ENCODE measurements around the gene NDUFAF5. TPM values are rescaled to one million over a fixed set of nuclear protein-coding genes. Genes with fewer than 3 reads are reported as not detected.

Gene NDUFAF5
- total RNA-seq, 1 experiment from 2014 or later = 40.2 TPM

DNA sequence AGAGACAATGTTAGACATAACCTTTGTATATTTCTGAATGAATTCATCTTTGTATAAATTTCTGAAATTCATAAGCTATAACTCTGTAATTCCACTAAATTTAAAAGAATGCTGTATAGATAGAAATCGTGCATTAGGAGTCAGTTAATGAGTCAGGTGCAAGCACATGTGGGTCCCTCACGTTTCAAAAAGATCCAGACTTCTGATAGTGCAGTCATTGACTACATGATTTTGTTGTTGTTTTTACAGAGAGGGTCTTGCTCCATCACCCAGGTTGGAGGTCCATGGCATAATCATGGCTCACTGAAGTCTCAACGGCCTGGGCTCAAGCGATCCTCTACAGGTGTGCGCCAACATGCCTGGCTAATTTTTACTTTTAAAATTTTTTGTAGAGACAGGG is 14.7 kb upstream of the NDUFAF5 start:
- Mint-ChIP-seq H3K4me1 (no peaks in the 10 kb centered on the region), H3K27me3 (ENCODE audit: low read depth) (no peaks in the 10 kb centered on the region), H3K9me3 (peaks cover 15 to 20% of the 10 kb centered on the region in 2 experiments), H3K4me3 (no peak overlapping the region), H3K36me3 (ENCODE audit: insufficient read depth in 1 of 3, low read depth in 3 of 3) (peaks cover 65 to 90% (median 84%) of the 10 kb centered on the region in 3 experiments), H3K27ac (no peak overlapping the region)
- H3T11ph ChIP-seq (ENCODE audit: low read length) = no peak overlapping the region
- DNase-seq = no peak
- H2BK15ac ChIP-seq (ENCODE audit: low read depth, low read length) = no peak overlapping the region
- H4K20me1 ChIP-seq (ENCODE audit: control insufficient read depth, insufficient read depth, insufficient read length) = no peaks in the 10 kb centered on the region
- H2AFZ ChIP-seq (ENCODE audit: low read length) = no peak overlapping the region
- no peak overlapping the region for H3K14ac ChIP-seq (ENCODE audit: insufficient read depth, low read length)
- no peaks in the 10 kb centered on the region for H3K27me3 ChIP-seq (ENCODE audit: insufficient read depth, low read length)
- H3K23ac ChIP-seq (ENCODE audit: insufficient read length, low read depth, low read length) = no peak overlapping the region
- no peak for TF ChIP-seq CTCF (conservative IDR thresholded peaks at IDR 0.05)
- WGBS (ENCODE audit: extremely low coverage, insufficient read length, low lambda C conversion rate) = no CpG with 5 or more reads among the region's 5 CpGs
- no peak overlapping the region for H4K5ac ChIP-seq (ENCODE audit: insufficient read length, low read depth, low read length)
- peaks cover 5% of the 10 kb centered on the region for H3K9me3 ChIP-seq (ENCODE audit: control insufficient read depth, low read depth, low read length)
- no peaks in the 10 kb centered on the region for H3K79me1 ChIP-seq (ENCODE audit: insufficient read depth, low read depth, low read length, poor library complexity, severe bottlenecking)
- no peak overlapping the region for H3K4ac ChIP-seq (ENCODE audit: low read depth, low read length)
- H2BK20ac ChIP-seq (ENCODE audit: low read depth, low read length, poor library complexity, severe bottlenecking) = no peak overlapping the region
- no peak overlapping the region for H2AK5ac ChIP-seq (ENCODE audit: insufficient read length, low read length)
- no peaks in the 10 kb centered on the region for H3K79me2 ChIP-seq (ENCODE audit: insufficient read depth, low read length)
- H3K4me1 ChIP-seq (ENCODE audit: insufficient read depth, low read length) = no peaks in the 10 kb centered on the region
- no peak overlapping the region for H3K4me2 ChIP-seq (ENCODE audit: insufficient read depth, insufficient read length, low read length)
- H4K91ac ChIP-seq (ENCODE audit: insufficient read length, low read depth, low read length) = no peak overlapping the region
- no peak overlapping the region for H3K18ac ChIP-seq (ENCODE audit: insufficient read length, low read depth, low read length)
- H3K27ac ChIP-seq (ENCODE audit: insufficient read length, low read depth, low read length) = no peak overlapping the region
- no peak overlapping the region for H4K8ac ChIP-seq (replicated peaks; ENCODE audit: insufficient read length, low read depth, low read length)
- no peak overlapping the region for H3K9ac ChIP-seq (ENCODE audit: extremely low read depth, insufficient read length, low read length)
- H2BK120ac ChIP-seq (ENCODE audit: low read depth, low read length, poor library complexity, severe bottlenecking) = no peak overlapping the region
- H2BK5ac ChIP-seq (ENCODE audit: insufficient read length, low read length) = no peak overlapping the region
- H3K56ac ChIP-seq (ENCODE audit: insufficient read length, low read depth, low read length) = no peak overlapping the region
- H2BK12ac ChIP-seq (ENCODE audit: insufficient read length, low read depth, low read length) = no peak overlapping the region
- H3K23me2 ChIP-seq (ENCODE audit: insufficient read length, low read depth, low read length, poor library complexity, severe bottlenecking) = no peaks in the 10 kb centered on the region

Measured in H9 (cell line).